Esophagus squamous epithelium (tissue), 4 donors: ENCODE results near the gene IP6K3.

ENCODE experiments used
- CTCF ChIP-seq, 6 experiments: fragments of 450-650 bp in 4 of 6; fragments of 200-600 bp in 2 of 6; sonication (generic) in 2 of 6; IDR thresholded peaks; one replicate each; pipeline ENCODE4 v1.5.1; 2016 to 2019; ENCODE audit warnings: antibody characterized with exemption in 6 of 6, mild to moderate bottlenecking in 4 of 6, moderate library complexity in 4 of 6
- POLR2A ChIP-seq, 4 donors: fragments of 450-650 bp; IDR thresholded peaks; one replicate each; pipeline ENCODE4 v1.6.1; 2017; ENCODE audit warnings: antibody characterized with exemption in 4 of 4, mild to moderate bottlenecking in 4 of 4, moderate library complexity in 3 of 4

- no peak for TF ChIP-seq CTCF (IDR thresholded peaks at IDR 0.05)
- TF ChIP-seq POLR2A (IDR thresholded peaks at IDR 0.05): no peak
Measured at GRCh38 chr6:33676416-33677142, 70.1 kb downstream of the IP6K3 start.
